HEK293 (cell line): ENCODE data around the gene UGCG.

ENCODE experiments used
- CTCF ChIA-PET: fragments of 350-600 bp; formaldehyde crosslinking; extraction: SDS; loops from one replicate; lab custom pipeline; 2021; ENCODE audit warnings: antibody characterized with exemption; lab: Yijun Ruan, JAX
- POLR2A ChIA-PET: fragments of 300-600 bp; formaldehyde crosslinking; extraction: SDS; loops from one replicate; lab custom pipeline; 2020; ENCODE audit warnings: antibody characterized with exemption, inconsistent platforms; lab: Yijun Ruan, JAX
- H3K27ac ChIP-seq: fragments of 200-500 bp; sonication (Bioruptor generic); 2 replicates; pipeline ENCODE4 v1.5.1; 2014; ENCODE audit warnings: low read depth, low read length, control low read depth, inconsistent platforms; ENCODE audit errors: extremely low read depth
- H3K36me3 ChIP-seq, 2 experiments: fragments of 200-500 bp in 1 of 2; sonication (Bioruptor generic) in 1 of 2; 1 replicate in 1 of 2; 2 replicates in 1 of 2; pipeline ENCODE4 v1.5.1; 2014 to 2017; ENCODE audit warnings: inconsistent platforms in 2 of 2, low read length in 2 of 2; ENCODE audit not compliant: control insufficient read depth in 2 of 2, insufficient read depth in 1 of 2
- H3K4me1 ChIP-seq: fragments of 200-500 bp; sonication (Bioruptor generic); 2 replicates; pipeline ENCODE4 v1.5.1; 2014; ENCODE audit warnings: mild to moderate bottlenecking, low read length, inconsistent platforms; ENCODE audit not compliant: control insufficient read depth, insufficient read depth
- H3K4me3 ChIP-seq: 2 replicates; pipeline ENCODE4 v1.5.1; 2011; ENCODE audit warnings: low read depth, mild to moderate bottlenecking, control low read depth, low read length, moderate library complexity
- H3K9me3 ChIP-seq: fragments of 200-500 bp; sonication (Bioruptor generic); 2 replicates; pipeline ENCODE4 v1.5.1; 2014; ENCODE audit warnings: low read depth, low read length, inconsistent platforms; ENCODE audit not compliant: control insufficient read depth, insufficient read depth
- FEZF1 ChIP-seq: fragments of 450-650 bp; formaldehyde crosslinking; IDR thresholded peaks from 2 replicates; pipeline ENCODE4 v1.5.1; 2016; ENCODE audit warnings: missing biosample characterization, missing genetic modification characterization
- HOXA7 ChIP-seq: sonication (generic); formaldehyde crosslinking; IDR thresholded peaks from 2 replicates; pipeline ENCODE4 v1.8.1; 2022; ENCODE audit warnings: missing genetic modification reagents, borderline replicate concordance
- HOXC10 ChIP-seq: sonication (generic); formaldehyde crosslinking; IDR thresholded peaks from 2 replicates; pipeline ENCODE4 v1.8.1; 2023; ENCODE audit warnings: mild to moderate bottlenecking, missing genetic modification reagents
- KLF7 ChIP-seq: fragments of 450-650 bp; formaldehyde crosslinking; IDR thresholded peaks from 2 replicates; pipeline ENCODE4 v1.5.1; 2016; ENCODE audit warnings: missing biosample characterization, missing genetic modification characterization, borderline replicate concordance
- MEIS1 ChIP-seq: sonication (generic); formaldehyde crosslinking; IDR thresholded peaks from 2 replicates; pipeline ENCODE4 v1.8.1; 2022; ENCODE audit warnings: missing genetic modification reagents, mild to moderate bottlenecking, borderline replicate concordance
- SCRT1 ChIP-seq: fragments of 450-650 bp; formaldehyde crosslinking; IDR thresholded peaks from 2 replicates; pipeline ENCODE4 v1.5.1; 2016; ENCODE audit warnings: missing biosample characterization, missing genetic modification characterization, borderline replicate concordance
- ZBTB1 ChIP-seq: fragments of 450-650 bp; formaldehyde crosslinking; IDR thresholded peaks from 2 replicates; pipeline ENCODE4 v1.5.1; 2016; ENCODE audit warnings: missing biosample characterization, missing genetic modification characterization
- ZNF138 ChIP-seq: fragments of 450-650 bp; formaldehyde crosslinking; IDR thresholded peaks from 2 replicates; pipeline ENCODE4 v1.5.1; 2016; ENCODE audit warnings: missing biosample characterization, missing genetic modification characterization, borderline replicate concordance
- ZNF169 ChIP-seq: fragments of 450-650 bp; formaldehyde crosslinking; IDR thresholded peaks from 2 replicates; pipeline ENCODE4 v1.5.1; 2016; ENCODE audit warnings: missing biosample characterization, missing genetic modification characterization
- ZNF214 ChIP-seq: fragments of 450-650 bp; formaldehyde crosslinking; IDR thresholded peaks from 2 replicates; pipeline ENCODE4 v1.5.1; 2017; ENCODE audit warnings: missing biosample characterization, mild to moderate bottlenecking, missing genetic modification characterization, borderline replicate concordance
- ZNF354C ChIP-seq: fragments of 450-650 bp; formaldehyde crosslinking; IDR thresholded peaks from 2 replicates; pipeline ENCODE4 v1.5.1; 2016; ENCODE audit warnings: missing biosample characterization, missing genetic modification characterization, low read depth, borderline replicate concordance
- ZNF514 ChIP-seq: fragments of 450-650 bp; formaldehyde crosslinking; IDR thresholded peaks from 2 replicates; pipeline ENCODE4 v1.5.1; 2016; ENCODE audit warnings: missing biosample characterization, missing genetic modification characterization
- ZNF530 ChIP-seq: fragments of 450-650 bp; formaldehyde crosslinking; IDR thresholded peaks from 2 replicates; pipeline ENCODE4 v1.5.1; 2016; ENCODE audit warnings: low read depth, missing biosample characterization, missing genetic modification characterization
- ZNF677 ChIP-seq: fragments of 450-650 bp; IDR thresholded peaks from 2 replicates; pipeline ENCODE4 v1.5.0; 2018; ENCODE audit warnings: missing biosample characterization, mild to moderate bottlenecking, missing genetic modification characterization, moderate library complexity
- TF ChIP-seq, protein P1 (sequence below): fragments of 450-650 bp; formaldehyde crosslinking; IDR thresholded peaks from 2 replicates; pipeline ENCODE4 v1.5.1; 2016; ENCODE audit warnings: missing biosample characterization, missing genetic modification characterization
- TF ChIP-seq, protein P2 (sequence below): fragments of 450-650 bp; IDR thresholded peaks from 2 replicates; pipeline ENCODE4 v1.5.1; 2018; ENCODE audit warnings: missing biosample characterization, missing genetic modification characterization
- TF ChIP-seq, protein P3 (sequence below): fragments of 450-650 bp; formaldehyde crosslinking; IDR thresholded peaks from 2 replicates; pipeline ENCODE4 v1.5.1; 2016; ENCODE audit warnings: missing biosample characterization, missing genetic modification characterization
- TF ChIP-seq, protein P4 (sequence below): fragments of 450-650 bp; formaldehyde crosslinking; IDR thresholded peaks from 2 replicates; pipeline ENCODE4 v1.5.1; 2016; ENCODE audit warnings: missing biosample characterization, missing genetic modification characterization, borderline replicate concordance
- TF ChIP-seq, protein P5 (sequence below): fragments of 450-650 bp; formaldehyde crosslinking; IDR thresholded peaks from 2 replicates; pipeline ENCODE4 v1.5.1; 2017; ENCODE audit warnings: missing biosample characterization, mild to moderate bottlenecking, missing genetic modification characterization, moderate library complexity
- TF ChIP-seq, protein P6 (sequence below): fragments of 450-650 bp; formaldehyde crosslinking; conservative IDR thresholded peaks from 2 replicates; pipeline ENCODE4 v1.5.1; 2016; ENCODE audit warnings: low read depth, missing biosample characterization, missing genetic modification characterization

The UGCG gene

DNA sequence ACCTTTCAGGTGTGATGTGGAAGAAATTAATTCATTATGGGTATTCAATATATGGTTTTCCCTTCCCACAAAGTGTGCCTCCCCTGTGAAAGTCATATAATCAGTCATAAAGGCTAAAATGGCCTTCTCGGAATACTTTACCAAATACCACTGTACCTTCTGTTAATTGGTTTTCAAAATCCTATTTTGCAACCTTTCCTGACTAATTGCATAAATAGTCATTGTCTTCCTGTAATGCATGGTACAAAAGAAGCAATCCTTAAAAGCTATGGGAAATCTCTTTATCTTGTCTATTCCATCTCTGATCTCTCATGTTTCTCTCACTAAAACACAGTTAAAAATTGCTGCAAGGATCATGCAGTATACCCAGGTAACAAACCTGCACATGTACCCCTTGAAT is 44.3 kb upstream of the UGCG start:
- POLR2A ChIA-PET, result interaction anchor here (1.2 kb wide), 1 partner anchor 44 kb away, joined by 7 read pairs; the partner anchor contains the start of gene UGCG
- Histone ChIP-seq H3K9me3 (no peaks in the 10 kb centered on the region), H3K36me3 (no peaks in the 10 kb centered on the region), H3K27ac (no peak overlapping the region), H3K4me1 (no peaks in the 10 kb centered on the region), H3K4me3 (no peak overlapping the region)
- no peak for TF ChIP-seq HOXC10
- TF ChIP-seq ZNF514 (tag by site-specific recombination), result no peak
- TF ChIP-seq ZNF677 (tag by site-specific recombination), result no peak
- TF ChIP-seq ZNF354C (tag by site-specific recombination), result no peak
- TF ChIP-seq, protein P1, sequence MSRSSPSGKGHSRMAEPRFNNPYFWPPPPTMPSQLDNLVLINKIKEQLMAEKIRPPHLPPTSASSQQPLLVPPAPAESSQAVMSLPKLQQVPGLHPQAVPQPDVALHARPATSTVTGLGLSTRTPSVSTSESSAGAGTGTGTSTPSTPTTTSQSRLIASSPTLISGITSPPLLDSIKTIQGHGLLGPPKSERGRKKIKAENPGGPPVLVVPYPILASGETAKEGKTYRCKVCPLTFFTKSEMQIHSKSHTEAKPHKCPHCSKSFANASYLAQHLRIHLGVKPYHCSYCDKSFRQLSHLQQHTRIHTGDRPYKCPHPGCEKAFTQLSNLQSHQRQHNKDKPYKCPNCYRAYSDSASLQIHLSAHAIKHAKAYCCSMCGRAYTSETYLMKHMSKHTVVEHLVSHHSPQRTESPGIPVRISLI, result no peak
- TF ChIP-seq FEZF1, result no peak
- no peak for TF ChIP-seq ZBTB1 (tag by site-specific recombination)
- TF ChIP-seq, protein P2, sequence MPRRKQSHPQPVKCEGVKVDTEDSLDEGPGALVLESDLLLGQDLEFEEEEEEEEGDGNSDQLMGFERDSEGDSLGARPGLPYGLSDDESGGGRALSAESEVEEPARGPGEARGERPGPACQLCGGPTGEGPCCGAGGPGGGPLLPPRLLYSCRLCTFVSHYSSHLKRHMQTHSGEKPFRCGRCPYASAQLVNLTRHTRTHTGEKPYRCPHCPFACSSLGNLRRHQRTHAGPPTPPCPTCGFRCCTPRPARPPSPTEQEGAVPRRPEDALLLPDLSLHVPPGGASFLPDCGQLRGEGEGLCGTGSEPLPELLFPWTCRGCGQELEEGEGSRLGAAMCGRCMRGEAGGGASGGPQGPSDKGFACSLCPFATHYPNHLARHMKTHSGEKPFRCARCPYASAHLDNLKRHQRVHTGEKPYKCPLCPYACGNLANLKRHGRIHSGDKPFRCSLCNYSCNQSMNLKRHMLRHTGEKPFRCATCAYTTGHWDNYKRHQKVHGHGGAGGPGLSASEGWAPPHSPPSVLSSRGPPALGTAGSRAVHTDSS, result no peak
- TF ChIP-seq KLF7 (tag by site-specific recombination), result no peak
- TF ChIP-seq, protein P3, sequence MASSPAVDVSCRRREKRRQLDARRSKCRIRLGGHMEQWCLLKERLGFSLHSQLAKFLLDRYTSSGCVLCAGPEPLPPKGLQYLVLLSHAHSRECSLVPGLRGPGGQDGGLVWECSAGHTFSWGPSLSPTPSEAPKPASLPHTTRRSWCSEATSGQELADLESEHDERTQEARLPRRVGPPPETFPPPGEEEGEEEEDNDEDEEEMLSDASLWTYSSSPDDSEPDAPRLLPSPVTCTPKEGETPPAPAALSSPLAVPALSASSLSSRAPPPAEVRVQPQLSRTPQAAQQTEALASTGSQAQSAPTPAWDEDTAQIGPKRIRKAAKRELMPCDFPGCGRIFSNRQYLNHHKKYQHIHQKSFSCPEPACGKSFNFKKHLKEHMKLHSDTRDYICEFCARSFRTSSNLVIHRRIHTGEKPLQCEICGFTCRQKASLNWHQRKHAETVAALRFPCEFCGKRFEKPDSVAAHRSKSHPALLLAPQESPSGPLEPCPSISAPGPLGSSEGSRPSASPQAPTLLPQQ, result no peak
- TF ChIP-seq, protein P4, sequence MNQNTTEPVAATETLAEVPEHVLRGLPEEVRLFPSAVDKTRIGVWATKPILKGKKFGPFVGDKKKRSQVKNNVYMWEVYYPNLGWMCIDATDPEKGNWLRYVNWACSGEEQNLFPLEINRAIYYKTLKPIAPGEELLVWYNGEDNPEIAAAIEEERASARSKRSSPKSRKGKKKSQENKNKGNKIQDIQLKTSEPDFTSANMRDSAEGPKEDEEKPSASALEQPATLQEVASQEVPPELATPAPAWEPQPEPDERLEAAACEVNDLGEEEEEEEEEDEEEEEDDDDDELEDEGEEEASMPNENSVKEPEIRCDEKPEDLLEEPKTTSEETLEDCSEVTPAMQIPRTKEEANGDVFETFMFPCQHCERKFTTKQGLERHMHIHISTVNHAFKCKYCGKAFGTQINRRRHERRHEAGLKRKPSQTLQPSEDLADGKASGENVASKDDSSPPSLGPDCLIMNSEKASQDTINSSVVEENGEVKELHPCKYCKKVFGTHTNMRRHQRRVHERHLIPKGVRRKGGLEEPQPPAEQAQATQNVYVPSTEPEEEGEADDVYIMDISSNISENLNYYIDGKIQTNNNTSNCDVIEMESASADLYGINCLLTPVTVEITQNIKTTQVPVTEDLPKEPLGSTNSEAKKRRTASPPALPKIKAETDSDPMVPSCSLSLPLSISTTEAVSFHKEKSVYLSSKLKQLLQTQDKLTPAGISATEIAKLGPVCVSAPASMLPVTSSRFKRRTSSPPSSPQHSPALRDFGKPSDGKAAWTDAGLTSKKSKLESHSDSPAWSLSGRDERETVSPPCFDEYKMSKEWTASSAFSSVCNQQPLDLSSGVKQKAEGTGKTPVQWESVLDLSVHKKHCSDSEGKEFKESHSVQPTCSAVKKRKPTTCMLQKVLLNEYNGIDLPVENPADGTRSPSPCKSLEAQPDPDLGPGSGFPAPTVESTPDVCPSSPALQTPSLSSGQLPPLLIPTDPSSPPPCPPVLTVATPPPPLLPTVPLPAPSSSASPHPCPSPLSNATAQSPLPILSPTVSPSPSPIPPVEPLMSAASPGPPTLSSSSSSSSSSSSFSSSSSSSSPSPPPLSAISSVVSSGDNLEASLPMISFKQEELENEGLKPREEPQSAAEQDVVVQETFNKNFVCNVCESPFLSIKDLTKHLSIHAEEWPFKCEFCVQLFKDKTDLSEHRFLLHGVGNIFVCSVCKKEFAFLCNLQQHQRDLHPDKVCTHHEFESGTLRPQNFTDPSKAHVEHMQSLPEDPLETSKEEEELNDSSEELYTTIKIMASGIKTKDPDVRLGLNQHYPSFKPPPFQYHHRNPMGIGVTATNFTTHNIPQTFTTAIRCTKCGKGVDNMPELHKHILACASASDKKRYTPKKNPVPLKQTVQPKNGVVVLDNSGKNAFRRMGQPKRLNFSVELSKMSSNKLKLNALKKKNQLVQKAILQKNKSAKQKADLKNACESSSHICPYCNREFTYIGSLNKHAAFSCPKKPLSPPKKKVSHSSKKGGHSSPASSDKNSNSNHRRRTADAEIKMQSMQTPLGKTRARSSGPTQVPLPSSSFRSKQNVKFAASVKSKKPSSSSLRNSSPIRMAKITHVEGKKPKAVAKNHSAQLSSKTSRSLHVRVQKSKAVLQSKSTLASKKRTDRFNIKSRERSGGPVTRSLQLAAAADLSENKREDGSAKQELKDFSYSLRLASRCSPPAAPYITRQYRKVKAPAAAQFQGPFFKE (tag by site-specific recombination), result no peak
- TF ChIP-seq SCRT1 (tag by site-specific recombination), result no peak
- TF ChIP-seq MEIS1 (CRISPR knock-in tag), result no peak
- no peak for TF ChIP-seq ZNF169 (tag by site-specific recombination)
- TF ChIP-seq ZNF214 (tag by site-specific recombination), result no peak
- TF ChIP-seq, protein P5, sequence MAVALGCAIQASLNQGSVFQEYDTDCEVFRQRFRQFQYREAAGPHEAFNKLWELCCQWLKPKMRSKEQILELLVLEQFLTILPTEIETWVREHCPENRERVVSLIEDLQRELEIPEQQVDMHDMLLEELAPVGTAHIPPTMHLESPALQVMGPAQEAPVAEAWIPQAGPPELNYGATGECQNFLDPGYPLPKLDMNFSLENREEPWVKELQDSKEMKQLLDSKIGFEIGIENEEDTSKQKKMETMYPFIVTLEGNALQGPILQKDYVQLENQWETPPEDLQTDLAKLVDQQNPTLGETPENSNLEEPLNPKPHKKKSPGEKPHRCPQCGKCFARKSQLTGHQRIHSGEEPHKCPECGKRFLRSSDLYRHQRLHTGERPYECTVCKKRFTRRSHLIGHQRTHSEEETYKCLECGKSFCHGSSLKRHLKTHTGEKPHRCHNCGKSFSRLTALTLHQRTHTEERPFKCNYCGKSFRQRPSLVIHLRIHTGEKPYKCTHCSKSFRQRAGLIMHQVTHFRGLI (tag by site-specific recombination), result no peak
- TF ChIP-seq ZNF530, result no peak
- TF ChIP-seq ZNF138 (tag by site-specific recombination), result no peak
- TF ChIP-seq, protein P6, sequence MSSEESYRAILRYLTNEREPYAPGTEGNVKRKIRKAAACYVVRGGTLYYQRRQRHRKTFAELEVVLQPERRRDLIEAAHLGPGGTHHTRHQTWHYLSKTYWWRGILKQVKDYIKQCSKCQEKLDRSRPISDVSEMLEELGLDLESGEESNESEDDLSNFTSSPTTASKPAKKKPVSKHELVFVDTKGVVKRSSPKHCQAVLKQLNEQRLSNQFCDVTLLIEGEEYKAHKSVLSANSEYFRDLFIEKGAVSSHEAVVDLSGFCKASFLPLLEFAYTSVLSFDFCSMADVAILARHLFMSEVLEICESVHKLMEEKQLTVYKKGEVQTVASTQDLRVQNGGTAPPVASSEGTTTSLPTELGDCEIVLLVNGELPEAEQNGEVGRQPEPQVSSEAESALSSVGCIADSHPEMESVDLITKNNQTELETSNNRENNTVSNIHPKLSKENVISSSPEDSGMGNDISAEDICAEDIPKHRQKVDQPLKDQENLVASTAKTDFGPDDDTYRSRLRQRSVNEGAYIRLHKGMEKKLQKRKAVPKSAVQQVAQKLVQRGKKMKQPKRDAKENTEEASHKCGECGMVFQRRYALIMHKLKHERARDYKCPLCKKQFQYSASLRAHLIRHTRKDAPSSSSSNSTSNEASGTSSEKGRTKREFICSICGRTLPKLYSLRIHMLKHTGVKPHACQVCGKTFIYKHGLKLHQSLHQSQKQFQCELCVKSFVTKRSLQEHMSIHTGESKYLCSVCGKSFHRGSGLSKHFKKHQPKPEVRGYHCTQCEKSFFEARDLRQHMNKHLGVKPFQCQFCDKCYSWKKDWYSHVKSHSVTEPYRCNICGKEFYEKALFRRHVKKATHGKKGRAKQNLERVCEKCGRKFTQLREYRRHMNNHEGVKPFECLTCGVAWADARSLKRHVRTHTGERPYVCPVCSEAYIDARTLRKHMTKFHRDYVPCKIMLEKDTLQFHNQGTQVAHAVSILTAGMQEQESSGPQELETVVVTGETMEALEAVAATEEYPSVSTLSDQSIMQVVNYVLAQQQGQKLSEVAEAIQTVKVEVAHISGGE, result no peak
- TF ChIP-seq HOXA7, result no peak
- CTCF ChIA-PET, result interaction anchor here (0.7 kb wide), 2 partner anchors 17 to 430 kb away, joined by 3 read pairs; no protein-coding TSS in a partner anchor
